G401.6 (cell line): ENCODE data around the gene PIGV.
"Not testable (repeated sequence)": the region's sequence is repeated elsewhere in the genome, so short reads cannot be mapped to it uniquely, and the experiment has no call there.

Experiments used
- FAIRE-seq: peaks from 2 replicates; lab custom pipeline; 2012; peaks lifted over from hg19 to GRCh38; lab: Jason Lieb, UNC

Gene PIGV

GRCh38 chr1:26794391-26794790, 6.6 kb downstream of the PIGV start:
- no peak for FAIRE-seq

GRCh38 chr1:26797627-26798026, 9.9 kb downstream of the PIGV start:
- FAIRE-seq: no peak

GRCh38 chr1:26799479-26800142, 11.9 kb downstream of the PIGV start:
- FAIRE-seq: peak; percentile 41

DNA sequence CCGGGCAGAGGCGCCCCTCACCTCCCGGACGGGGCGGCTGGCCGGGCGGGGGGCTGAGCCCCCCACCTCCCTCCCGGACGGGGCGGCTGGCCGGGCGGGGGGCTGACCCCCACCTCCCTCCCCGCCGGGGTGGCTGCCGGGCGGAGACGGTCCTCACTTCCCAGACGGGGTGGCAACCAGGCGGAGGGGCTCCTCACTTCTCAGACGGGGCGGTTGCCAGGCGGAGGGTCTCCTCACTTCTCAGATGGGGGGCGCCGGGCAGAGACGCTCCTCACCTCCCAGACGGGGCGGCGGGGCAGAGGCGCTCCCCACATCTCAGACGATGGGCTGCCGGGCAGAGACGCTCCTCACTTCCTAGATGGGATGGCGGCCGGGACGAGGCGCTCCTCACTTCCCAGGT, 16.2 kb downstream of the PIGV start:
- FAIRE-seq: not testable (repeated sequence)

DNA sequence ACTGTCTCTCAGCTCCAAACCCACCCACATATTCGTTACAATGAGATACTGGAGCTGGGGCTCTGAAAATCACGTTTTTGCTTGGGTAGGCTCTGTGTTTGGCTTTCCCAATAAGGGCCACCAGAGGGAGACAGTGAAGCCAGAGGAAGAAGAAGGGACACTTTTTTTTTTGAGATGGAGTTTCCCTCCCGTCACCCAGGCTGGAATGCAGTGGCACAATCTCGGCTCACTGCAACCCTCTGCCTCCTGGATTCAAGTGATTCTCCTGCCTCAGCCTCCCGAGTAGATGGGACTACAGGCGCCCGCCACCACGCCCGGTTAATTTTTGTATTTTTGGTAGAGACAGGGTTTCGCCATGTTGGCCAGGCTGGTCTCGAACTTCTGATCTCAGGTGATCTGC, 22.4 kb downstream of the PIGV start:
- FAIRE-seq: peak; percentile 92

GRCh38 chr1:26811057-26811456, 23.3 kb downstream of the PIGV start:
- no peak for FAIRE-seq

DNA sequence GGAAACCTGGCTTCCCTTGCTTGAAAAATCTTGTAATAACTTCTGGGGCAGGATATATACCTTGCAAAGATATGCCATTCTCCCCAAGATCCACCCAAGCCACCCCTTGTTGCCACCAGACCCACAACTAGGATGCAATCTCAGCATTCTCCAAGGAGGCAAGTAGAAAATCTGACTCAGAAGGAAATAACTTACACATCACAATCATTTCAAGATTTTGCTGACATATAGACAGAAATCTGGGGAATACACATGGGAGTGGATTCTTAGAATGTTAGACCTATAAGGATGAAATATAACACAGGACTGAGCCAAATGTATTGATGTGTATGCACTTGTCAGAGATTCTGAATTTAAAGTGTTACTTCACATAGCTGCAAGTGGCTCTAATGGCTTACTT, 24.0 kb downstream of the PIGV start:
- no peak for FAIRE-seq

- no peak for FAIRE-seq
These were observed 26.6 kb downstream of the PIGV start for GRCh38 chr1:26814377-26814776.

GRCh38 chr1:26814893-26815292, 27.1 kb downstream of the PIGV start:
- no peak for FAIRE-seq

DNA sequence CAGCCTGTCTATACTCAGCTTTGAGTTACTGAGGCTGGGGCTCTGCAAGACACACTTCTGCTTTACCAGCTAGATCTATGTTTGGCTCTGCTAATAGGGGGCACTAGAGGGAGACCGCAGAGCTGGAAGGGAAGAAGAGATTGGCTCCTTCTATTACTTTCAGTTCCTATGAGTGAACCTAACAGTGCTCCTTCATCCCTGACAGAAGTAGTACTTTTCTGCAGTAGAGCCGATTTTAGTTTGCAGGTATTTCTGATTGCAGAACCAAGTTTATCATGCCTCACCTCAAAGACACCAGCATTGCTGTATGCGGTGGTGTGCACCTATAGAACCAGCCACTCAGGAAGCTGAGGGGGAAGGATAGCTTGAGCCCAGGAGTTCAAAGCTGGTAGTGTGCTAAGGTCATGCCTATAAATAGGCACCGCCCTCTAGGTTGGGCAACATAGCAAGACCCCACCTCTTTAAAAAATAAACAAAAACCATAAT, 33.1 kb downstream of the PIGV start:
- no peak for FAIRE-seq

- no peak for FAIRE-seq
These were observed 35.1 kb downstream of the PIGV start for GRCh38 chr1:26822737-26823395.

DNA sequence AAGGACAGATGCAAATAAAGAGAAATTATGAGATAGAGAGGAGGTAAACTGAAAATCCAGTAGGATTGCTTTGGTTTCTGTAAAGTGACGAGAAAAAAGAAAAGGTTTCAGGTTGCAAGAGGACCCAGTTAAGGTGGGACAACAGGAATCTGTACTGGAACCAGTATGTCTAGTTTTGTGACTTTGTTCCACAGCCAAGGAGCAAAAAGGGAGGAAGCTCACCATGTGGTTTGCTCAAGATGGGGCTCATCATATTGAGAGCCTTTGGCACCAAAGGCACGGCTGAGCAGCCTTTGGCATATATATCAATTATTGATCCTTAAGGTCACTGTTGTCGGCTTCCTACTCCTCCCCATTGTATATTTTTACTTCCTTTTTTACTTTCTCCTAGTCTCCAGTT, 37.0 kb downstream of the PIGV start:
- no peak for FAIRE-seq

DNA sequence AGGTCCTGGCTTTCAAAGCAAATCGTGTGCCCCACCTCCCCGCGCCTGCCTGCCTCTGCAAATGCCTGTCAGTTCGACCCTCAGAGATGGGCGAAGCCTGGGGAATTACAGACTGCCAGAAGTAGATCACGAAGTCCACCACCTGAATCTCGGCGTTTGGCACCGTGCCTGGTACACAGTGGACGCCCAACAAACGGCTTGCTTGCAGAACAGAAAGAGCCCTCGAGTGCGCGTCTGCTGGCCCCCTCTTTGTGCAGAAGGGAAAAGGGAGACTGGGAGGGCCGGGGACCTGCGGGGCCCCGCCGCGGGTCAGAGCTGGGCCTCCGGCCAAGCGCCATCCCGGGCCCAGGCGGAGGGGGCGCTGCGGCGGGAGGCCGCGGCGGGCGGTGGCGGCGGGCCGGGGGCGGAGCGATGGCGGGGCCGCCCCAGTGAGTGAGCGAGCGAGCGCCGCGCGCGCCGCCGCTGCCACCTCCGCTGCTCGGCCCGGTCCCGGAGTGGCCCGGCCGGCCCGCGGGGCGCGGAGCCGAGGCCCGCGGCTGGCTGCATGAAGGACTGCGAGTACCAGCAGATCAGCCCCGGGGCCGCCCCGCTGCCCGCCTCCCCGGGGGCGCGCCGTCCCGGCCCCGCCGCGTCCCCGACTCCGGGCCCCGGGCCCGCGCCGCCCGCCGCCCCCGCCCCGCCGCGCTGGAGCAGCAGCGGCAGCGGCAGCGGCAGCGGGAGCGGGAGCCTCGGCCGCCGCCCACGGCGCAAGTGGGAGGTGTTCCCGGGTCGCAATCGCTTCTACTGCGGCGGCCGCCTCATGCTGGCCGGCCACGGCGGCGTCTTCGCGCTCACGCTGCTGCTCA, 38.7 kb downstream of the PIGV start, which contains the start of gene ZDHHC18:
ZDHHC18 (plus strand) TSS at position 428 of the 845 bp plus-strand sequence; CDS start at position 545, 117 bp downstream.
- FAIRE-seq: no peak

- no peak for FAIRE-seq
These were observed 39.4 kb downstream of the PIGV start for GRCh38 chr1:26827106-26827604.

- no peak for FAIRE-seq
These were observed 39.9 kb downstream of the PIGV start for GRCh38 chr1:26827663-26828062.

GRCh38 chr1:26828411-26828991, 40.8 kb downstream of the PIGV start:
- FAIRE-seq: no peak

- FAIRE-seq: no peak
These were observed 41.6 kb downstream of the PIGV start for GRCh38 chr1:26829184-26829911.

DNA sequence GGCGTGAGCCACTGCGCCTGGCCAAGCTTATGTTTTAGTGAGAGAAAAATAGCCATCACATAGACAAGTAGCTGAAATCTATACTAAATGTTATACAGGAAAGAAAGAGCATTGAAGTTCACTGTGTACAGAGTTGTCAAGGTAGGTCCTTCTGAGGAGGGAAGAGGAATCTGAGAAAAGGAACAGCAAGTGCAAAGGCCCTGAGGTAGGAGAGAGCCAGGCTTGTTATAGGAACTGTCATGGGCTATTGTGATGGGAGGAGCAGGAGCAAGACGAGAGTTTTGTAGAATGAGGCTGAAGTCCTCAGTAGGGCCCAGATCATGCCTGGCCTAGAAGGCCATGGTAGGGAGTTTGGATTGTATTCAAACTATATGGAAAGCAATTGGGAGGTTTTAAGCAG, 43.3 kb downstream of the PIGV start:
- no peak for FAIRE-seq

DNA sequence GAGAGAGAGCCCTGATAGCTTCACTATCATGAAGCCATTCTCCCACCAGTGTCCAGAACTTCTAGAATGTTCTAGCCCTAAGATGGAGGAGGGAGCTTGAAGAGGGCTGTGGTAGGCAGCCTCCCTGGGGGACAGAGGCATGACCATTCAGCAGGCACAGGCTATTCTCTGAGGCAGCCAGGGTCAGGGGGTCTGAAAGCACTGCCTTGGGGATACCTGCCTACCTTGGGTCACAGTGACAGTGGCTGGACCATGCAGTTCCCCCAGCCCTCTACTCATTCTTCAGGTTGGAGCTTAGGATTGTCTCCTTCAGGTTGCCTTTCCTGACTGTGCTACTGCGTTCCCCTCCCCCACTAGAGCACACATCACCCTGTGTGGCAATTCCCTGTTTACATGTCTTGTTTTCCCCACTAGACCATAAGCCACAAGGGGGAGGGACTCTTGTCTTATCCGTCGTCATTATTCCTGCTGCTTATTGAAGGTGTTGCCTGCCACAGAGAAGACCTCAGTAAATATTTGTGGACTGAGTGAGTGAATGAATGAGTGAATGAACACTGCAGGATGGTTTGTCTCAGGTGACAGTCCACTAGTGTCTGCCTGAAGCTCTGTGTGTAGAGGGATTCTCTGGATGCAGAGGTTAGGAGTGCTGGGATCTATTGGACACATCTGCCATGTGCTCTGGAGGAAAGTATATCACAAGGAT, 43.9 kb downstream of the PIGV start:
- FAIRE-seq: no peak

DNA sequence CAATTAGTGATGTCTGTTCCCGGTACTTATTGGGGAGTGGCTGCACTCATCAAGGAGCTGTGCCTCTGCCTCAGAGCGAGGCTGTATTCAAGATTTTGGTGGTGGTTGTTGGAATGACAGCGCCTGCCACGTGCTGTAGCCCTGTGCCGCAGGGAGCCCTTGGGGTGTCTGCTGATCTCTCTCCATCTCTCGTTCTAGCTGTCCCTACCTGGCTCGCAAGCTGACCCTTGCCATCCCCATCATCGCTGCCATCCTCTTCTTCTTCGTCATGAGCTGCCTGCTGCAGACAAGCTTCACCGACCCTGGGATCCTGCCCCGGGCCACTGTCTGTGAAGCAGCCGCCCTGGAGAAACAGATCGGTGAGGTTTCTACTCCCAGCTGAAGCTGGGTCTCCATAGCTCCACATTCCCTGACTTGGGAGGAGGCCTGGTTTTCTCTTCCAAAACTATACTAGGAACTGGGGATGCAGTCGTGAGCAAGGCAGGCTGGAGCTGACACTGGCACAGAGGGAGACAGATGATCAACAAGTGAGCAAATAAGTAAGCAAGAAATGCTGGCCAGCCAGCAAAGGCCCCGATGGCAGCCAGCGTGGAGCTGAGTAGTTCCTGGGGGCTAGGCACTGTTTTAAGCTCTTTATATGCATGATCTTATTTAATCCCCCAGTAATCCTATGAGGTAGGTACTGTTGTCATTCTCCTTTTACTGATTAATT, 44.7 kb downstream of the PIGV start:
- FAIRE-seq: no peak
